Endothelial cell of umbilical vein (primary cell): Measurements from ENCODE around the gene ZNF365. TPM values are rescaled to one million over a fixed set of nuclear protein-coding genes. Genes with fewer than 3 reads are reported as not detected.

ENCODE experiments used
- BruUV-seq: library from RNA; stranded (reverse); fragments of 400-500 nt; replicated peaks from 2 replicates; lab custom pipeline; 2021; lab: Mats Ljungman, UMichigan
- CTCF ChIA-PET: fragments of 300-600, 350-600 bp; sonication (Branson Sonifier 250); formaldehyde crosslinking; loops from one replicate; lab custom pipeline; 2021; ENCODE audit warnings: antibody characterized with exemption, inconsistent platforms; lab: Charles Lee
- POLR2A ChIA-PET: fragments of 300-600, 350-600 bp; sonication (Branson Sonifier 250); formaldehyde crosslinking; loops from one replicate; lab custom pipeline; 2021; ENCODE audit warnings: antibody characterized with exemption, inconsistent platforms; lab: Charles Lee
- DNase-seq: peaks from one replicate; pipeline ENCODE4 v3.0.0-alpha.2; 2011; ENCODE audit warnings: low read depth, low spot score
- FAIRE-seq: peaks from 2 replicates; lab custom pipeline; 2011; peaks lifted over from hg19 to GRCh38; lab: Jason Lieb, UNC
- H2AFZ ChIP-seq: 2 replicates; pipeline ENCODE4 v1.6.0; 2012; ENCODE audit warnings: low read depth, low read length, control low read depth, inconsistent platforms
- H3K27ac ChIP-seq: 2 replicates; pipeline ENCODE4 v1.5.1; 2011; ENCODE audit warnings: low read depth, mild to moderate bottlenecking, control low read depth, low read length, moderate library complexity; ENCODE audit not compliant: insufficient read depth
- H3K27me3 ChIP-seq, 2 experiments: 2 replicates each; pipeline versions ENCODE4 v1.6.0 to v1.6.1; 2011; ENCODE audit warnings: low read length in 2 of 2, mixed read lengths in 1 of 2; ENCODE audit not compliant: control insufficient read depth in 2 of 2, insufficient read depth in 2 of 2
- H3K36me3 ChIP-seq, 2 experiments: 2 replicates in 1 of 2; 3 replicates in 1 of 2; pipeline ENCODE4 v1.5.1; 2011; ENCODE audit warnings: low read length in 2 of 2, mild to moderate bottlenecking in 1 of 2, moderate library complexity in 1 of 2; ENCODE audit not compliant: control insufficient read depth in 2 of 2, insufficient read depth in 2 of 2; ENCODE audit errors: extremely low read depth in 1 of 2
- H3K4me1 ChIP-seq: 3 replicates; pipeline ENCODE4 v1.5.1; 2011; ENCODE audit warnings: mild to moderate bottlenecking, low read length; ENCODE audit not compliant: control insufficient read depth, insufficient read depth; ENCODE audit errors: extremely low read depth
- H3K4me2 ChIP-seq: 2 replicates; pipeline ENCODE4 v1.6.1; 2011; ENCODE audit warnings: low read length, control low read depth, mixed read lengths; ENCODE audit not compliant: insufficient read depth
- H3K4me3 ChIP-seq, 3 experiments: fragments of 200-600 bp in 1 of 3; sonication (generic), shearing (Covaris generic) in 1 of 3; replicated peaks in 1 of 3; 2 replicates each; pipeline ENCODE4 v1.5.1; 2011 to 2016; ENCODE audit warnings: control low read depth in 3 of 3, low read length in 3 of 3, mild to moderate bottlenecking in 2 of 3, inconsistent platforms in 1 of 3, low read depth in 1 of 3, moderate library complexity in 1 of 3; ENCODE audit not compliant: insufficient read depth in 1 of 3
- H3K79me2 ChIP-seq: 2 replicates; pipeline ENCODE4 v1.6.0; 2012; ENCODE audit warnings: low read length, inconsistent platforms; ENCODE audit not compliant: control insufficient read depth, insufficient read depth
- H3K9ac ChIP-seq: replicated peaks from 2 replicates; pipeline ENCODE3; 2011; ENCODE audit warnings: low read length, control low read depth; ENCODE audit not compliant: insufficient read depth; ENCODE audit errors: extremely low read depth
- H3K9me1 ChIP-seq: replicated peaks from 3 replicates; pipeline ENCODE4 v1.6.0; 2011; ENCODE audit warnings: mild to moderate bottlenecking, low read length; ENCODE audit not compliant: control insufficient read depth, insufficient read depth; ENCODE audit errors: extremely low read depth
- H3K9me3 ChIP-seq: replicated peaks from 2 replicates; pipeline ENCODE4 v1.5.1; 2012; ENCODE audit warnings: low read length, inconsistent platforms; ENCODE audit not compliant: control insufficient read depth, insufficient read depth
- H4K20me1 ChIP-seq: replicated peaks from 2 replicates; pipeline ENCODE3; 2011; ENCODE audit warnings: mild to moderate bottlenecking, low read length; ENCODE audit not compliant: control insufficient read depth, insufficient read depth; ENCODE audit errors: extremely low read depth
- FOS ChIP-seq: IDR thresholded peaks from 2 replicates; pipeline ENCODE4 v1.6.1; 2011; ENCODE audit warnings: mild to moderate bottlenecking, low read length, moderate library complexity, borderline replicate concordance; ENCODE audit not compliant: insufficient read depth
- GATA2 ChIP-seq: IDR thresholded peaks from 2 replicates; pipeline ENCODE4 v1.7.0; 2011; ENCODE audit warnings: low read depth, mild to moderate bottlenecking, moderate library complexity, mixed read lengths, low read length; ENCODE audit not compliant: insufficient read length, insufficient read depth
- MYC ChIP-seq: IDR thresholded peaks from one replicate; pipeline ENCODE4 v1.6.1; 2011; ENCODE audit warnings: mild to moderate bottlenecking, low read depth, low read length
- POLR2AphosphoS5 ChIP-seq: IDR thresholded peaks from 2 replicates; pipeline ENCODE4 v1.6.1; 2012; ENCODE audit warnings: low read depth, mild to moderate bottlenecking, control low read depth, low read length, moderate library complexity; ENCODE audit not compliant: insufficient read depth
- dilution Hi-C: fragments of 300-500 bp; cut with MboI; formaldehyde crosslinking; loops from one replicate; pipeline ENCODE4 v1.15.0; 2019; ENCODE audit warnings: low sequenced_read_pairs; ENCODE audit not compliant: extremely low pct_ligation_motif_present
- intact Hi-C: fragments of 100-400 bp; cut with micrococcal nuclease; formaldehyde crosslinking; loops from one replicate; pipeline ENCODE4 v1.10.0; 2022
- polyA plus RNA-seq, 4 experiments: library from polyadenylated mRNA; depleted of rRNA in 3 of 4; stranded (reverse) in 3 of 4; unstranded in 1 of 4; fragments of >200 nt; gene quantifications; 2 replicates each; pipeline versions ENCODE4 v1.2.1 to v1.2.3, GENCODE V29; 2011 to 2012; ENCODE audit warnings: missing spikeins in 1 of 4
- total RNA-seq: library from RNA; stranded (reverse); gene quantifications from 2 replicates; pipeline ENCODE4 v1.2.3, GENCODE V29; 2021
- TF ChIP-seq, protein P1 (sequence below), 2 donors: IDR thresholded peaks; 1 replicate in 1 of 2; 2 replicates in 1 of 2; pipeline ENCODE4 v1.5.1; 2011; ENCODE audit warnings: low read length in 2 of 2, mild to moderate bottlenecking in 2 of 2, moderate library complexity in 2 of 2, control low read depth in 1 of 2, inconsistent platforms in 1 of 2, low read depth in 1 of 2; ENCODE audit not compliant: insufficient read depth in 1 of 2; ENCODE audit errors: extremely low read depth in 1 of 2
- TF ChIP-seq, protein P2 (sequence below): IDR thresholded peaks from 2 replicates; pipeline ENCODE4 v1.6.1; 2011; ENCODE audit not compliant: insufficient read depth, insufficient read length

ZNF365 gene
- total and polyA plus RNA-seq, 2 donors (not counting 3 experiments of a cell fraction or from before 2014, with no cell fraction given), result 1.3 to 2.9 TPM

DNA sequence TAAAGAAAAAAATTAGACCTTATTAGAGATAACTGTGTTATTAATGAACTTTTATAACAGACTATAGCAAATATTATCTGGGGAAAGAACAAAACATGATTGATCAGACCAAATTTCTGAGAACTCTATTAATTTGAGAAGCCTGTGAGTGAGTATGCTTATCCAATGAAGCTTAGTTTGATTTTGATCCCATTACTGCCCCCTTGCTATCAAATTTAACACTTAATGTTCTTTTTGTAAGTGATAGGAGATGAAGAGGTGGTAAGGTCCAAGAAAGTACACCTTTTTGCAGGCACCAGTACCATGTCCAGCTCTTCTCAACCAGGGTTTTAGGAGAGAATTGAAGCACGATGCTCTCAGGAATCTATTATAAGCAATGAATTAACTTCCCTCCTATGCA is 49.9 kb downstream of the ZNF365 start:
- CTCF ChIA-PET, result interaction anchor here (0.7 to 2.4 kb wide), 18 partner anchors 9 to 657 kb away, joined by 3 to 40 read pairs (median 5); partner anchors contain the start of gene RTKN2
- Histone ChIP-seq H3K27me3 (no peaks in the 10 kb centered on the region), H3K4me1 (no peaks in the 10 kb centered on the region), H3K9me1 (no peaks in the 10 kb centered on the region), H3K36me3 (no peaks in the 10 kb centered on the region), H3K27ac (no peak overlapping the region), H2AFZ (no peak overlapping the region), H4K20me1 (no peaks in the 10 kb centered on the region), H3K9ac (no peak overlapping the region), H3K4me2 (no peak overlapping the region), H3K9me3 (no peaks in the 10 kb centered on the region), H3K4me3 (no peak overlapping the region), H3K79me2 (no peaks in the 10 kb centered on the region)
- BruUV-seq, result no TSS peak
- intact Hi-C loops (loop anchor here (2.0 kb wide), 1 partner anchor 159 kb away; no protein-coding TSS in a partner anchor), dilution Hi-C loops (no loop called here)
- FAIRE-seq (peak; percentile 67), DNase-seq (peak; percentile 11)
- POLR2A ChIA-PET, result no interaction called here
- TF ChIP-seq, protein P1, sequence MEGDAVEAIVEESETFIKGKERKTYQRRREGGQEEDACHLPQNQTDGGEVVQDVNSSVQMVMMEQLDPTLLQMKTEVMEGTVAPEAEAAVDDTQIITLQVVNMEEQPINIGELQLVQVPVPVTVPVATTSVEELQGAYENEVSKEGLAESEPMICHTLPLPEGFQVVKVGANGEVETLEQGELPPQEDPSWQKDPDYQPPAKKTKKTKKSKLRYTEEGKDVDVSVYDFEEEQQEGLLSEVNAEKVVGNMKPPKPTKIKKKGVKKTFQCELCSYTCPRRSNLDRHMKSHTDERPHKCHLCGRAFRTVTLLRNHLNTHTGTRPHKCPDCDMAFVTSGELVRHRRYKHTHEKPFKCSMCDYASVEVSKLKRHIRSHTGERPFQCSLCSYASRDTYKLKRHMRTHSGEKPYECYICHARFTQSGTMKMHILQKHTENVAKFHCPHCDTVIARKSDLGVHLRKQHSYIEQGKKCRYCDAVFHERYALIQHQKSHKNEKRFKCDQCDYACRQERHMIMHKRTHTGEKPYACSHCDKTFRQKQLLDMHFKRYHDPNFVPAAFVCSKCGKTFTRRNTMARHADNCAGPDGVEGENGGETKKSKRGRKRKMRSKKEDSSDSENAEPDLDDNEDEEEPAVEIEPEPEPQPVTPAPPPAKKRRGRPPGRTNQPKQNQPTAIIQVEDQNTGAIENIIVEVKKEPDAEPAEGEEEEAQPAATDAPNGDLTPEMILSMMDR (IDR thresholded peaks at IDR 0.05; ENCODE audit: extremely low read depth in 1 of 2, insufficient read depth in 1 of 2, low read depth in 1 of 2, low read length in 2 of 2), result peak; percentile 3 to 14
- TF ChIP-seq POLR2AphosphoS5 (no peak), GATA2 (no peak), FOS (no peak), MYC (no peak)
- TF ChIP-seq, protein P2, sequence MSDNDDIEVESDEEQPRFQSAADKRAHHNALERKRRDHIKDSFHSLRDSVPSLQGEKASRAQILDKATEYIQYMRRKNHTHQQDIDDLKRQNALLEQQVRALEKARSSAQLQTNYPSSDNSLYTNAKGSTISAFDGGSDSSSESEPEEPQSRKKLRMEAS, result no peak
